ENCODE data around the gene PCDHGA2. TPM values are rescaled to one million over a fixed set of nuclear protein-coding genes. Genes with fewer than 3 reads are reported as not detected.
A peak's percentile ranks its signal among the peaks of the same experiment; 100 is the strongest.

PCDHGA2 gene
- total and polyA plus RNA-seq, 9 of the 15 experiments (the other 6 are each of a cell fraction or from before 2014, with no cell fraction given): 0.07 to 0.27 (median 0.15) TPM; not detected in 2

DNA sequence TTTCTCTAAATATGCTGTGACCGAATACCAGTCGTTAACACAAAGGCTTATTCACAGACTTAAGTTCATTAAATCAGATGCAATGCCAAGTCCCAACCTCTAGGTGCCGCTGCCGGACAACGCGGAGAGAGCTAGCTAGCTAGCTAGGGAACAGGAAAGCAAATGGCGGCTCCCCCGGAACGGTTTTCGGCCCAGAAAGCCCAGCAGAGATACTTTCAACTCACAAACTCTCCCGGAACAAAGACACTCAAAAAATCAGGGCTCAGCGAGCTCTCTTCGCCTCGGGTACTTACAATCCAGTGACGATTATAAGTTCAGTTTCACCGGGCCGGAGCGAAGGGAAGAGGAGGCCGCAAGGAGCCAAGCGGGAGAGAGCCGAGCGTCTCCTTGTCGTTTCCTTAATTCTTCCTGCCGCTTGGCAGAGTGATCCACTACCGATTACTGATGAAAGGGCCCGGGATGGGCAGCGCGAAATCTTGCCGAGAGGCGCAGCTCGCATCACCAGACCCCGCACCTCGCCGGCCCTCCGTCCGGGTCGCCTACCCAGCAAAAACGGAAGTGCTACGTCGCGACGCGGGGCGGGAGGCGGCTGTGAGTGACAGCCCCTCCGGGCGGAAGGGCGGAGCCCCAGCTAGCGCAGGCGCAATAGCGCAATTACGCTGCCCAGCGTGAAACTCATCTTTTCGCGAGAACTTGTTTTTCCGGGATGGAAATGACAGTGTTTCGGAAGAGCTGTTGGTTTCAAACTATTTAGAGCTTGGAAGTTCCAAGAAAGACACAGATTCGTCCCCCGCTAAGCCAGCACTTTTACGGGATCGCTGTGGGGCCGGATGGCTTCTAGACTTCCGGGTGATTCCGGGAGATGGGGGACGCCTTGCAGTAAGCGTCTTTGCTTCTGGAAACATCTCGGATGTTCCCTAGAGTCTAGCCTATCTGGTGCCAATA, 18.1 kb upstream of the PCDHGA2 start, which contains the start of gene TAF7 (continued):
- TF ChIP-seq, protein P1, sequence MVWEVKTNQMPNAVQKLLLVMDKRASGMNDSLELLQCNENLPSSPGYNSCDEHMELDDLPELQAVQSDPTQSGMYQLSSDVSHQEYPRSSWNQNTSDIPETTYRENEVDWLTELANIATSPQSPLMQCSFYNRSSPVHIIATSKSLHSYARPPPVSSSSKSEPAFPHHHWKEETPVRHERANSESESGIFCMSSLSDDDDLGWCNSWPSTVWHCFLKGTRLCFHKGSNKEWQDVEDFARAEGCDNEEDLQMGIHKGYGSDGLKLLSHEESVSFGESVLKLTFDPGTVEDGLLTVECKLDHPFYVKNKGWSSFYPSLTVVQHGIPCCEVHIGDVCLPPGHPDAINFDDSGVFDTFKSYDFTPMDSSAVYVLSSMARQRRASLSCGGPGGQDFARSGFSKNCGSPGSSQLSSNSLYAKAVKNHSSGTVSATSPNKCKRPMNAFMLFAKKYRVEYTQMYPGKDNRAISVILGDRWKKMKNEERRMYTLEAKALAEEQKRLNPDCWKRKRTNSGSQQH (CRISPR knock-in tag; IDR thresholded peaks at IDR 0.05): no peak
- TF ChIP-seq RB1 (IDR thresholded peaks at IDR 0.05; ENCODE audit: low read depth): no peak; the same call in none of the 2 replicates
- no peak for TF ChIP-seq CCAR2 (IDR thresholded peaks at IDR 0.05; ENCODE audit: low read depth, low read length)
- TF ChIP-seq, protein P2, sequence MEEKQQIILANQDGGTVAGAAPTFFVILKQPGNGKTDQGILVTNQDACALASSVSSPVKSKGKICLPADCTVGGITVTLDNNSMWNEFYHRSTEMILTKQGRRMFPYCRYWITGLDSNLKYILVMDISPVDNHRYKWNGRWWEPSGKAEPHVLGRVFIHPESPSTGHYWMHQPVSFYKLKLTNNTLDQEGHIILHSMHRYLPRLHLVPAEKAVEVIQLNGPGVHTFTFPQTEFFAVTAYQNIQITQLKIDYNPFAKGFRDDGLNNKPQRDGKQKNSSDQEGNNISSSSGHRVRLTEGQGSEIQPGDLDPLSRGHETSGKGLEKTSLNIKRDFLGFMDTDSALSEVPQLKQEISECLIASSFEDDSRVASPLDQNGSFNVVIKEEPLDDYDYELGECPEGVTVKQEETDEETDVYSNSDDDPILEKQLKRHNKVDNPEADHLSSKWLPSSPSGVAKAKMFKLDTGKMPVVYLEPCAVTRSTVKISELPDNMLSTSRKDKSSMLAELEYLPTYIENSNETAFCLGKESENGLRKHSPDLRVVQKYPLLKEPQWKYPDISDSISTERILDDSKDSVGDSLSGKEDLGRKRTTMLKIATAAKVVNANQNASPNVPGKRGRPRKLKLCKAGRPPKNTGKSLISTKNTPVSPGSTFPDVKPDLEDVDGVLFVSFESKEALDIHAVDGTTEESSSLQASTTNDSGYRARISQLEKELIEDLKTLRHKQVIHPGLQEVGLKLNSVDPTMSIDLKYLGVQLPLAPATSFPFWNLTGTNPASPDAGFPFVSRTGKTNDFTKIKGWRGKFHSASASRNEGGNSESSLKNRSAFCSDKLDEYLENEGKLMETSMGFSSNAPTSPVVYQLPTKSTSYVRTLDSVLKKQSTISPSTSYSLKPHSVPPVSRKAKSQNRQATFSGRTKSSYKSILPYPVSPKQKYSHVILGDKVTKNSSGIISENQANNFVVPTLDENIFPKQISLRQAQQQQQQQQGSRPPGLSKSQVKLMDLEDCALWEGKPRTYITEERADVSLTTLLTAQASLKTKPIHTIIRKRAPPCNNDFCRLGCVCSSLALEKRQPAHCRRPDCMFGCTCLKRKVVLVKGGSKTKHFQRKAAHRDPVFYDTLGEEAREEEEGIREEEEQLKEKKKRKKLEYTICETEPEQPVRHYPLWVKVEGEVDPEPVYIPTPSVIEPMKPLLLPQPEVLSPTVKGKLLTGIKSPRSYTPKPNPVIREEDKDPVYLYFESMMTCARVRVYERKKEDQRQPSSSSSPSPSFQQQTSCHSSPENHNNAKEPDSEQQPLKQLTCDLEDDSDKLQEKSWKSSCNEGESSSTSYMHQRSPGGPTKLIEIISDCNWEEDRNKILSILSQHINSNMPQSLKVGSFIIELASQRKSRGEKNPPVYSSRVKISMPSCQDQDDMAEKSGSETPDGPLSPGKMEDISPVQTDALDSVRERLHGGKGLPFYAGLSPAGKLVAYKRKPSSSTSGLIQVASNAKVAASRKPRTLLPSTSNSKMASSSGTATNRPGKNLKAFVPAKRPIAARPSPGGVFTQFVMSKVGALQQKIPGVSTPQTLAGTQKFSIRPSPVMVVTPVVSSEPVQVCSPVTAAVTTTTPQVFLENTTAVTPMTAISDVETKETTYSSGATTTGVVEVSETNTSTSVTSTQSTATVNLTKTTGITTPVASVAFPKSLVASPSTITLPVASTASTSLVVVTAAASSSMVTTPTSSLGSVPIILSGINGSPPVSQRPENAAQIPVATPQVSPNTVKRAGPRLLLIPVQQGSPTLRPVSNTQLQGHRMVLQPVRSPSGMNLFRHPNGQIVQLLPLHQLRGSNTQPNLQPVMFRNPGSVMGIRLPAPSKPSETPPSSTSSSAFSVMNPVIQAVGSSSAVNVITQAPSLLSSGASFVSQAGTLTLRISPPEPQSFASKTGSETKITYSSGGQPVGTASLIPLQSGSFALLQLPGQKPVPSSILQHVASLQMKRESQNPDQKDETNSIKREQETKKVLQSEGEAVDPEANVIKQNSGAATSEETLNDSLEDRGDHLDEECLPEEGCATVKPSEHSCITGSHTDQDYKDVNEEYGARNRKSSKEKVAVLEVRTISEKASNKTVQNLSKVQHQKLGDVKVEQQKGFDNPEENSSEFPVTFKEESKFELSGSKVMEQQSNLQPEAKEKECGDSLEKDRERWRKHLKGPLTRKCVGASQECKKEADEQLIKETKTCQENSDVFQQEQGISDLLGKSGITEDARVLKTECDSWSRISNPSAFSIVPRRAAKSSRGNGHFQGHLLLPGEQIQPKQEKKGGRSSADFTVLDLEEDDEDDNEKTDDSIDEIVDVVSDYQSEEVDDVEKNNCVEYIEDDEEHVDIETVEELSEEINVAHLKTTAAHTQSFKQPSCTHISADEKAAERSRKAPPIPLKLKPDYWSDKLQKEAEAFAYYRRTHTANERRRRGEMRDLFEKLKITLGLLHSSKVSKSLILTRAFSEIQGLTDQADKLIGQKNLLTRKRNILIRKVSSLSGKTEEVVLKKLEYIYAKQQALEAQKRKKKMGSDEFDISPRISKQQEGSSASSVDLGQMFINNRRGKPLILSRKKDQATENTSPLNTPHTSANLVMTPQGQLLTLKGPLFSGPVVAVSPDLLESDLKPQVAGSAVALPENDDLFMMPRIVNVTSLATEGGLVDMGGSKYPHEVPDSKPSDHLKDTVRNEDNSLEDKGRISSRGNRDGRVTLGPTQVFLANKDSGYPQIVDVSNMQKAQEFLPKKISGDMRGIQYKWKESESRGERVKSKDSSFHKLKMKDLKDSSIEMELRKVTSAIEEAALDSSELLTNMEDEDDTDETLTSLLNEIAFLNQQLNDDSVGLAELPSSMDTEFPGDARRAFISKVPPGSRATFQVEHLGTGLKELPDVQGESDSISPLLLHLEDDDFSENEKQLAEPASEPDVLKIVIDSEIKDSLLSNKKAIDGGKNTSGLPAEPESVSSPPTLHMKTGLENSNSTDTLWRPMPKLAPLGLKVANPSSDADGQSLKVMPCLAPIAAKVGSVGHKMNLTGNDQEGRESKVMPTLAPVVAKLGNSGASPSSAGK (IDR thresholded peaks at IDR 0.05): peak; percentile 85
- peak; percentile 53 for TF ChIP-seq NR2C1 (IDR thresholded peaks at IDR 0.05)
- TF ChIP-seq NR2C1 (tag; IDR thresholded peaks at IDR 0.05): 0 out of 2 replicates have a peak, but pooled peaks have one; percentile 28
- TF ChIP-seq TARDBP (IDR thresholded peaks at IDR 0.05): 0 out of 2 replicates have a peak, but pooled peaks have one; percentile 53
- peak in 1 of 2 experiments; percentile 56; a peak in 1 of 4 replicates for TF ChIP-seq ARNT (IDR thresholded peaks at IDR 0.05)
- TF ChIP-seq NFATC3 (IDR thresholded peaks at IDR 0.05): no peak
- TF ChIP-seq ELF1 (tag; IDR thresholded peaks at IDR 0.05): peak; percentile 91
- TF ChIP-seq ZFP1 (CRISPR knock-in tag; IDR thresholded peaks at IDR 0.05): no peak
- TF ChIP-seq ZNF140 (CRISPR knock-in tag; IDR thresholded peaks at IDR 0.05): no peak
- TF ChIP-seq HLTF (IDR thresholded peaks at IDR 0.05): peak; percentile 67; the same call in 1 of the 2 replicates
